ENCODE results near the gene EEFSEC. TPM values are rescaled to one million over a fixed set of nuclear protein-coding genes. Genes with fewer than 3 reads are reported as not detected.

Gene EEFSEC
- total and polyA plus RNA-seq, 2 experiments from 2014 or later: 4.9 to 18.7 TPM

DNA sequence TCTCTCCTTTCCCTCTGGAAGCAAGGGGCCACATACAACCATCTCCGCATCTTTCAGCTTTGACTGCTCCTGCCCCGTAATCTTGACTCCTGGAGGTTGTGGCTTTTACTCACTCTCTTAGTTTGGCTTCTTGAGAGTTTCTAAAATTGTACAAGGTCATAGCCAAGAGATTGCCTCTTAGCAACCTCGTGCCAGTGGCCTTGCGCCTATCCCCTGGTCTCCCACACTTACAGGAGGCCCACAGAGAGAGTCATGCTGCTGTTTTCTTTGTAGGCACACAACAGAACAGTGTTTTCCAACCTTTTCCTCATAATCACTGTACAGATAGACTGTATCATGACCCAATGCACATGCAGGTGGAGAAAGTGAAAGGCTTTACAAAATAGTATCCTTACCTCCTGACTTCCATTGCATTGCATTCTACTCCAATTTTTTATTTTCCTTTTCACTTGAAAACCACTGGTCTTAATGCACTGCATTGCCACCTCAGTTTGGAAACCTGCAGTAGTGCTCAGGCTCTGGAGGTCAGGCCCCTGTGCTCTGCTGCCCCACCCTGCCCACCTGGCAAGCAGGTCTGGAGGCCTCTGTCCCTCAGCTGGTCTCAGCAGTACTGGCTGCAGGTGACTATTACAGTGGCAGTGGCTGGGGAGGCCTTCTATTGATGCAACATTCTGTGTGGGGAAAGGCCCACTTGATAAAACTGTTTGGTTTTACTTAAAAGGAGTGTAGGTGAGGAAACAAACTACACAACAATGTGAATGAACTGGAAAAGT lies 157.2 kb downstream of the EEFSEC start:
- no peak overlapping the region for H3K4me2 ChIP-seq (ENCODE audit: unreplicated experiment)
- H2AFZ ChIP-seq: no peak overlapping the region
- H3K79me2 ChIP-seq (ENCODE audit: insufficient read depth): no peaks in the 10 kb centered on the region
- in situ Hi-C loops (cut with MboI): no loop called here
- no peaks in the 10 kb centered on the region for H3K4me1 ChIP-seq (ENCODE audit: insufficient read depth)
- H3K27ac ChIP-seq: no peak overlapping the region
- H3K9me3 ChIP-seq (ENCODE audit: low read depth): no peaks in the 10 kb centered on the region
- H3K9ac ChIP-seq: no peak overlapping the region
- H3K36me3 ChIP-seq (ENCODE audit: low read depth): no peaks in the 10 kb centered on the region
- DNase-seq: no peak
- no peaks in the 10 kb centered on the region for H3K27me3 ChIP-seq (replicated peaks; ENCODE audit: insufficient read depth)
- no peaks in the 10 kb centered on the region for H3F3A ChIP-seq (ENCODE audit: insufficient read depth)
- no peak for TF ChIP-seq EZH2phosphoT487 (IDR thresholded peaks at IDR 0.05; ENCODE audit: insufficient read depth, low read depth)
- no peak for TF ChIP-seq EZH2 (IDR thresholded peaks at IDR 0.05; ENCODE audit: insufficient read depth, poor library complexity, severe bottlenecking)
- no peaks in the 10 kb centered on the region for H4K20me1 ChIP-seq (ENCODE audit: insufficient read depth)
- 97 to 100% methylated on average over 4 of the region's 4 CpGs for WGBS, 2 experiments (ENCODE audit: low coverage in 1 of 2, low lambda C conversion rate in 2 of 2, missing lambda C conversion rate in 2 of 2)
- no peak overlapping the region for H3K4me3 ChIP-seq
- H3K9me2 ChIP-seq (ENCODE audit: insufficient read depth): no peaks in the 10 kb centered on the region

- Histone ChIP-seq H2AFZ (no peak overlapping the region), H3K4me3 (no peak overlapping the region), H4K20me1 (ENCODE audit: insufficient read depth) (no peaks in the 10 kb centered on the region), H3K79me2 (ENCODE audit: insufficient read depth) (no peaks in the 10 kb centered on the region), H3K27ac (no peak overlapping the region), H3F3A (ENCODE audit: insufficient read depth) (no peaks in the 10 kb centered on the region), H3K9ac (no peak overlapping the region), H3K27me3 (replicated peaks; ENCODE audit: insufficient read depth) (no peaks in the 10 kb centered on the region), H3K9me3 (ENCODE audit: low read depth) (no peaks in the 10 kb centered on the region), H3K9me2 (ENCODE audit: insufficient read depth) (no peaks in the 10 kb centered on the region), H3K36me3 (ENCODE audit: low read depth) (no peaks in the 10 kb centered on the region), H3K4me2 (ENCODE audit: unreplicated experiment) (no peak overlapping the region), H3K4me1 (ENCODE audit: insufficient read depth) (no peaks in the 10 kb centered on the region)
- 88 to 91% methylated on average over 5 of the region's 5 CpGs for WGBS, 2 experiments (ENCODE audit: low coverage in 1 of 2, low lambda C conversion rate in 2 of 2, missing lambda C conversion rate in 2 of 2)
- no peak for DNase-seq
- no peak for TF ChIP-seq EZH2 (IDR thresholded peaks at IDR 0.05; ENCODE audit: insufficient read depth, poor library complexity, severe bottlenecking)
- TF ChIP-seq EZH2phosphoT487 (IDR thresholded peaks at IDR 0.05; ENCODE audit: insufficient read depth, low read depth): no peak
- in situ Hi-C loops (cut with MboI): no loop called here
These were observed 158.2 kb downstream of the EEFSEC start for GRCh38 chr3:128311441-128311844.

GRCh38 chr3:128312271-128312670 lies 159.0 kb downstream of the EEFSEC start:
- 98% methylated on average over 9 to 10 of the region's 10 CpGs for whole genome bisulfite sequencing, 2 experiments (ENCODE audit: low coverage in 1 of 2, low lambda C conversion rate in 2 of 2, missing lambda C conversion rate in 2 of 2)
- no peak overlapping the region for H3K27ac ChIP-seq
- H3K4me2 ChIP-seq (ENCODE audit: unreplicated experiment): no peak overlapping the region
- no peaks in the 10 kb centered on the region for H3K27me3 ChIP-seq (replicated peaks; ENCODE audit: insufficient read depth)
- no peaks in the 10 kb centered on the region for H3K9me2 ChIP-seq (ENCODE audit: insufficient read depth)
- H3K9me3 ChIP-seq (ENCODE audit: low read depth): no peaks in the 10 kb centered on the region
- in situ Hi-C loops (cut with MboI): no loop called here
- H3K36me3 ChIP-seq (ENCODE audit: low read depth): no peaks in the 10 kb centered on the region
- H3F3A ChIP-seq (ENCODE audit: insufficient read depth): no peaks in the 10 kb centered on the region
- no peaks in the 10 kb centered on the region for H3K79me2 ChIP-seq (ENCODE audit: insufficient read depth)
- H2AFZ ChIP-seq: no peak overlapping the region
- no peaks in the 10 kb centered on the region for H3K4me1 ChIP-seq (ENCODE audit: insufficient read depth)
- no peak overlapping the region for H3K4me3 ChIP-seq
- no peak for DNase-seq
- no peak overlapping the region for H3K9ac ChIP-seq
- no peak for TF ChIP-seq EZH2phosphoT487 (IDR thresholded peaks at IDR 0.05; ENCODE audit: insufficient read depth, low read depth)
- no peak for TF ChIP-seq EZH2 (IDR thresholded peaks at IDR 0.05; ENCODE audit: insufficient read depth, poor library complexity, severe bottlenecking)
- H4K20me1 ChIP-seq (ENCODE audit: insufficient read depth): no peaks in the 10 kb centered on the region

GRCh38 chr3:128313071-128313725 lies 159.9 kb downstream of the EEFSEC start:
- H3K9me3 ChIP-seq (ENCODE audit: low read depth): no peaks in the 10 kb centered on the region
- H3K4me3 ChIP-seq: no peak overlapping the region
- no peaks in the 10 kb centered on the region for H3K79me2 ChIP-seq (ENCODE audit: insufficient read depth)
- no peak for TF ChIP-seq EZH2 (IDR thresholded peaks at IDR 0.05; ENCODE audit: insufficient read depth, poor library complexity, severe bottlenecking)
- no peak for TF ChIP-seq EZH2phosphoT487 (IDR thresholded peaks at IDR 0.05; ENCODE audit: insufficient read depth, low read depth)
- H3K27ac ChIP-seq: no peak overlapping the region
- H3K4me1 ChIP-seq (ENCODE audit: insufficient read depth): no peaks in the 10 kb centered on the region
- H2AFZ ChIP-seq: no peak overlapping the region
- no peaks in the 10 kb centered on the region for H3K9me2 ChIP-seq (ENCODE audit: insufficient read depth)
- no peaks in the 10 kb centered on the region for H3F3A ChIP-seq (ENCODE audit: insufficient read depth)
- in situ Hi-C loops (cut with MboI): no loop called here
- H3K9ac ChIP-seq: no peak overlapping the region
- no peaks in the 10 kb centered on the region for H4K20me1 ChIP-seq (ENCODE audit: insufficient read depth)
- H3K4me2 ChIP-seq (ENCODE audit: unreplicated experiment): no peak overlapping the region
- no peaks in the 10 kb centered on the region for H3K27me3 ChIP-seq (replicated peaks; ENCODE audit: insufficient read depth)
- H3K36me3 ChIP-seq (ENCODE audit: low read depth): no peaks in the 10 kb centered on the region
- 86 to 91% methylated on average over 5 of the region's 5 CpGs for WGBS, 2 experiments (ENCODE audit: low coverage in 1 of 2, low lambda C conversion rate in 2 of 2, missing lambda C conversion rate in 2 of 2)
- no peak for DNase-seq

Data from GM23248 (cell line).